ENCODE measurements around the gene AKAP5. TPM values are rescaled to one million over a fixed set of nuclear protein-coding genes. Genes with fewer than 3 reads are reported as not detected.

The AKAP5 gene
- total and polyA plus RNA-seq, 2 experiments from 2014 or later: 1.0 to 3.4 TPM

- TF ChIP-seq CTCF (conservative IDR thresholded peaks at IDR 0.05; ENCODE audit: low read depth in 2 of 2): no peak
Measured at GRCh38 chr14:64459405-64460136, 5.7 kb upstream of the AKAP5 start (continued).

- peaks cover 9% of the 10 kb centered on the region; the same call in 2 of the 3 replicates for H3K4me1 Mint-ChIP-seq
- no peak for TF ChIP-seq NANOG (IDR thresholded peaks at IDR 0.05; ENCODE audit: borderline replicate concordance)
- no peak for TF ChIP-seq EZH2 (IDR thresholded peaks at IDR 0.05; ENCODE audit: low read depth, unreplicated experiment)
- no peak for TF ChIP-seq ETS1 (IDR thresholded peaks at IDR 0.05)
- no peak for TF ChIP-seq EZH2phosphoT487 (IDR thresholded peaks at IDR 0.05; ENCODE audit: unreplicated experiment)
- no peak for TF ChIP-seq ZNF462 (CRISPR knock-in tag; IDR thresholded peaks at IDR 0.05)
- no peak for TF ChIP-seq CREB1 (CRISPR knock-in tag; IDR thresholded peaks at IDR 0.05; ENCODE audit: low read depth)
- no peak for TF ChIP-seq ZNF331 (CRISPR knock-in tag; IDR thresholded peaks at IDR 0.05; ENCODE audit: low read depth)
- no peak for TF ChIP-seq POLR2AphosphoS5 (IDR thresholded peaks at IDR 0.05; ENCODE audit: low read depth)
- TF ChIP-seq ZNF114 (CRISPR knock-in tag; IDR thresholded peaks at IDR 0.05): no peak
- TF ChIP-seq CTCF (conservative IDR thresholded peaks at IDR 0.05; ENCODE audit: low read depth in 2 of 2): no peak
Measured at GRCh38 chr14:64461221-64461620, 4.1 kb upstream of the AKAP5 start.

More at GRCh38 chr14:64461221-64461620, 4.1 kb upstream of the AKAP5 start:
- no peak overlapping the region for H3K4me3 Mint-ChIP-seq
- Histone ChIP-seq H3K36me3 (ENCODE audit: insufficient read depth) (peaks cover 33% of the 10 kb centered on the region), H3F3A (replicated peaks; ENCODE audit: low read depth) (peaks cover 33% of the 10 kb centered on the region), H3K27me3 (ENCODE audit: insufficient read depth) (peaks cover 1% of the 10 kb centered on the region; the same call in 1 of the 2 replicates), H3K79me2 (replicated peaks; ENCODE audit: insufficient read depth) (no peaks in the 10 kb centered on the region), H3K4me2 (no peak overlapping the region), H3K9me2 (ENCODE audit: insufficient read depth) (no peaks in the 10 kb centered on the region), H4K20me1 (replicated peaks; ENCODE audit: insufficient read depth) (peaks cover 5% of the 10 kb centered on the region; the same call in 1 of the 2 replicates), H3K27ac (ENCODE audit: low read depth) (no peak overlapping the region), H3K4me3 (no peak overlapping the region), H2AFZ (no peak overlapping the region), H3K4me1 (ENCODE audit: insufficient read depth) (0 out of 2 replicates have a peak, but pooled peaks cover 4% of the 10 kb centered on the region)
- H3K27ac Mint-ChIP-seq: no peak overlapping the region
- DNase-seq (ENCODE audit: low spot score) (no peak), ATAC-seq (no peak)
- no peaks in the 10 kb centered on the region for H3K9me3 Mint-ChIP-seq
- peaks cover 5% of the 10 kb centered on the region for H3K27me3 Mint-ChIP-seq (ENCODE audit: insufficient read depth, low read depth, poor library complexity)
- peaks cover 45% of the 10 kb centered on the region for H3K36me3 Mint-ChIP-seq (ENCODE audit: low read depth)
